Stimulated activated CD8-positive, alpha-beta memory T cell treated with anti-CD3 and anti-CD28 coated beads, Interleukin-7, amount 100 ng/mL, for 4 hours (primary cell): ENCODE measurements around the gene UBAP2.

Experiments used
- DNase-seq, 2 donors: peaks; one replicate each; pipeline ENCODE4 v3.0.0-alpha.2; 2020; ENCODE audit warnings: low read depth in 2 of 2

The UBAP2 gene

DNA sequence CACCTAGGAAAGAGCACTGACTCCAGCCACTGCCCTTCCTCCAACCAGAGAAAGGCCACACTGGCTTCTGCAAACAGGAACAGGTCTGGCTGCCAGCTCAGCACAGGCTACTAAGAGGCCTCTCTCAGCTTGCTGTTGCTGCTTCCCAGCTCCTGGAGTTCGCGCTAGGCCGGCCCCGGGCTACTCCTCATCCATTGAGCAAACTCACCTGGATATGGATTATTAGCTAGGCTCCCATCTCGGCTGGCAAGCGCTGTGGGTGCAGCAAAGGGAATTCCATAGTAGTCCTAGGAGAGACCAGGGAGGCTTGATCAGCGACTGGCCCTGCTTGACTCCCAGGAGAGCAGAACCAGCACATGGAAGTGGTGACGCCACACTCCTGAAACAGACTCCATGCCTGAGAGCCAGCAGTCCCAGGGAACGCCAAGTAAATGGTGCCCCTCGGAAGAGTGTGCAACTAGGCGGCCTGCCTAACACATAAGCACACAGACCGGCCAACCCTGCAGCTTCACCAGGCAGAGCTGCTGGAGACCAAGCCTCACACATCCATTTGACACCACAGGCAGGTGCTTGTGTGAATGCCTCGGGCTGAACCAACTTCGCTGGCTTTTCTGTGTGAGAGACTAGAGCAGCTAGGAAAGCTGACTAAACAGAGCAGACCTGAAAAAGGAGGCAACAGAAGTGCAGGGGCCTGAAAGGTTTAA is 124.5 kb downstream of the UBAP2 start:
- DNase-seq: no peak

DNA sequence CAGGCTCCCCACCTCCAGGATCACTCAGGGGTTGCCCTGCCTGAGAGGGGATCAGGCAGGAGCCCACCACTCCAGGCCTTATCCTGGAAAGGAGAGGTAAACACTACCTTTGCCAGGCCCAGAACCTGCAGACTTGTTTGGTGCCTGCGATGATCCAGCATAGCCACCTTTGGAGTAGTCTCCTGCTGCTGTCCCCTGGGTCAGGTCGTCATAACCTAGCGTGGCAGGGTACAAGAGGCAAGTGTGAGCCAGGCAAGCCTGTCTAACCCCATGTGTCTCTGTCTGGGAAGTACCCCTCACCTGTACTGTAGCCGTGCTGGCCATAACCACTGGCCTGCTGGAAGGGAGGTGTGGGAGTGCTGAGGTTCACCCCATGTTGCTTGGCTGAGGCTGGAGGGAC is 125.6 kb downstream of the UBAP2 start:
- DNase-seq: no peak

DNA sequence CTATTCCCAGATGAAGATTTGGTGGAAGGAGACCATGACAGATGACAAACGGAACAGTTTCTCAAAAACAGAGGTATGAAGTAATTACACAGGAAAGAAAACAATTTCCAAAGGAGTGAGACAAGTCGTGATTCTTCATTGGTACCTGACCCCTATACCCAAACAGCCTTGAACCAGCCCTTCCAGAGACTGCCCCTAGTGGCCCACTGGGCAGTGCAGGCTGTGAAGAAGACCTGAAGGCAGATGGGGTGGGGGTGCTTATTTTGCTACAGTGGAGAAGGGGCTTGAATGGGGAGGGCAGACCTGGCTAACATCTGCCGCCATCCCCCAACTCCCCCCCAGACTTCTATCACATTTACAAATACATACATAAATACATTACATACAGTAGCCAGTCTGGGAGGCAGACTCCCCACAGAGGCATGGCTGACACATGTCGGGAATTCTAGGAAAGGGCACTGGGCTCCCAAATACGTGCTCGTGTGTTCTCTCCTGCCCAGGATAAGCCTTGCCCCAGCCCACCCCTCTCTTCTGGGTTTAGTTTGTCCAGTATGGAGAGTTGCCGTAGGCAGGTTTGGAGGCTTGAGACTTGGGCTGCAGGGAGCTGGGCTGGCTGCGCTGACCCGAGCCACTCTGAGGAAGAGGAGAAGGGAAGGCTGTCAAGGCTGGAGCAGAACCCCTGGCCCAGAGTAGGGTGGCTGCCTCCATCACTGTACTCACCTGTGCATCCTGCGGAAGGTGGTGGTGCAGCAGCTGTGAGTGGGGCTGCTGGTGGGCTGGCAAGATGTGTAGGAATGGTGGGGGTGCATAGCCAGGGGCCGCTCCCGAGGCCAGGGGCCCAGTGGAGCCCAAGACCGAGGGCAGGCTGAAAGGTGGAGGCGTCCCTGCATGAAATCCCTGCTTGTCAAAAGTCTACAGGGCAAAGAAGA is 126.5 kb downstream of the UBAP2 start:
- DNase-seq: no peak

DNA sequence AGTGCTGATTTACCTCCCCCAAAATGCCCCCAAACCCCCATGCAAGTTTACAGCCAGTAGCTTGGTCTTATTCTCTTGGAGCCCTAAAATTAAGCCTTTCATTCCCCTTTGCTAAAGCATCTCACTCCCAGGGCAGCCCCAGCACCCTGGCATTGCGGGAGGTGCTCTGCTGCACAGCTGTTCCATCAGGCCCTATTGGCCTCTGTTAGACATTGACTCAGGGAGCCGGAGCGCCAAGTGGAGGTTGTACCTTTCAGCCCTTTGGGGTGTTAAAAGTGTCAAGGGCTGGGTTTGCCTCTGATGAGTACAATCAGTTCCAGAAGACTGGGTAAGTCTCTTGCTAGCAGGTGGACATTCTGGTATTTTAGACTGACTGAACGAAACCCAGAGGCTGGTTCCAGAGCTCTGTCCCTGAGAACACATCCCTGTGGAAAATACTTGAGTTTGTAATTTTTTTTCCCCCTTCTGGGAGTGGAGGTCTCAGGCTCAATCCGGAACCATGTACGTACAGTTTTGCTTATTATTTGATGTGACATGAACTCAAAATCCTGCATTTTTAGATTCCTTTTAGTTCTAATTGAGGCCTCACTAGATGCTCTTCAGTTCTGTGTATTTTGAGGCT is 129.3 kb downstream of the UBAP2 start:
- DNase-seq: no peak

DNA sequence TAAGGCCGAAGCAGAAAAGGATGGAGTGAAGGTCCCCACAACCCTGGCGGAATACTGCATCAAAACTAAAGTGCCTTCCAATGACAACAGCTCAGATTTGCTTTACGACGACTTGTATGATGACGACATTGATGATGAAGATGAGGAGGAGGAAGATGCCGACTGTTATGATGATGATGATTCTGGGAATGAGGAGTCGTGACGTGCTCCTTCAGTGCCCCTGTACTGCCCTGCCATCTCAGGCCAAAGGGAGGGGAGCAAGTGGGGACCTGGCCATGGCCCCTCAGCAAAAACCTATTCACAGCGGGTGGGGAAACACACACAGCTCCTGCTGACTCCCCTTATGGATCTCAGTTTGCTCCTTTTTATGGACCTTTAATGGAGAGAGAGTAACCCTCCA is 131.7 kb downstream of the UBAP2 start:
- DNase-seq: no peak

DNA sequence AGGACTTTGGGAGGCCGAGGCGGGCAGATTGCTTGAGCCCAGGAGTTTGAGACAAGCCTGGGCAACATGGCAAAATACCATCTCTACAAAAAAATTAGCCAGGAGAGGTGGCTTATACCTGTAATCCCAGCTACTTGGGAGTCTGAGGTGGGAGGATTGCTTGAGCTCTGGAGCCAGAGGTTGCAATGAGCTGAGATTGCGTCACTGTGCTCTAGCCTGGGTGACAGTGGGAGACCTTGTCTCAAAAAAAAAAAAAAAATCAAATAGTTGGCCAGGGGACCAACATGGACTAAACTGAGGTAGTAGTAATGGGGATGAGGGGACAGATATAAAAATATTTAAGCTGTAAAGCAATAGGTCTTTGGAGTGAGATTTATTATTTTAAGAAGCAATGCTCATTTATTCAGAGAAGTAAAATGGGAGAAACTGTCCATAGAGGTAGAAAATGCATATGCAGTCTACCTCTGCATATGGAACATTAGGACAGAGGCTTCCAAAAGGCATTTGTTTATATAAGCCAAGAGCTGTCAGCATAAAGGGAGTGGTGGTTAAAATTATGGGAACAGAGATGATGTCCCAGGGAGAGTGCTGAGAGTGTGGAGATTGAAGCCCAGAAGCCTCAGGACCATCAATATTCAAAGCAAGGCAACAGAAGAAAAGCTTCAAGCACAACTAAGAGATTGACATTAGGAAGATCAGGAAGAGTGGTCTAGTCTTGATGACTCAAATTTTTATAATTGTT is 133.6 kb downstream of the UBAP2 start:
- no peak for DNase-seq

DNA sequence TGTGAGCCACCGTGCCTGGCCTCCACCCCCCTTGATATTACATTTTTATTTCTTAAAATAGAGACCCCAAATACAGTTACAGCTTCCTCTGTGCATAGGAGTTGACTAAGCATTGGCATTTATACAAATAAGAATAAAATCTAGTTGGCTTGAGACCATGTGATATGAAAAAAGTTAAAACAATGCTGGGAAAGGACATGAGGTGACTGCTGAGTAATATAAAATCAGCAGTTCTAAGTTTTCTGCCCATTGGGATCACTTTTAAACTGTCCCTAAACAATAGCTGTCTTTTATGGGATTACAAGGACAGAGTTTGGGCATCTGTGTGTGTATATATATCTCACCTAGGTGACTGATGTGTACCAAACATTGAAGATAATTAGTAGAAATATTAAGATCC is 135.1 kb downstream of the UBAP2 start:
- no peak for DNase-seq

DNA sequence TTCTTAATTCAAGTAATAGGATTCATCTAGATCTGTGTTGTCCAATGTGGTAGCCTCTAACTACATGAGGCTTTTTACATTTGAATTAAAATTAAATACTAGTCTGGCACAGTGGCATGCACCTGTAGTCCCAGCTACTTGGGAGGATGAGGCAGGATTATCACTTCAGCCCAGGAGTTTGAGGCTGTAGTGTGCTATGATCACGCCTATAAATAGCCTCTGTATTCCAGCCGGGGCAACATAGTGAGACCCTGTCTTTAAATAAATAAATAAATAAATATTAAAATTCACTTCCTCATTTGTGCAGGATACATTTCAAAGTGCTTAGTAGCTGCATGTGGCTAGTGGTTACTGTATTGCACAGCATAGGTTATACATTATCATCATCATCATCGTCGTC is 139.9 kb downstream of the UBAP2 start:
- DNase-seq: no peak

DNA sequence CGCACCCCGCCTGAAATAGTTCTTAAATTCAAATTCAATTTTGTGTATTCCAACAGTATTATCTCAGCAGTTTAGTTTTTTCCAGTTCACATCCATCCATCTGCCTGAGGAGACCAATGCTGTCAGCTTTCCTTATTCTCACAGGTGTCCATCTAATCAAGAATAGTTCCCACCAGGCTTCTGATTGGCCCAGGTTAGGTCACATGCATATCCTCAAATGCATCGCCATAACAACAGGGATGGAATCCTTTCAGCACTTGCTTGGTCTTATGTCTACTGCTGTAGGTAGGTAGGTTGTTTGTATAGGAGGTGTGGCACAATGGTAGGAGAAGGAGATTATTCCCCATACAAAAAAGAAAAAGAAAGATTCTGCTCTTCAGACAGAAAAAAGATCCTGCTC is 140.6 kb downstream of the UBAP2 start:
- no peak for DNase-seq

DNA sequence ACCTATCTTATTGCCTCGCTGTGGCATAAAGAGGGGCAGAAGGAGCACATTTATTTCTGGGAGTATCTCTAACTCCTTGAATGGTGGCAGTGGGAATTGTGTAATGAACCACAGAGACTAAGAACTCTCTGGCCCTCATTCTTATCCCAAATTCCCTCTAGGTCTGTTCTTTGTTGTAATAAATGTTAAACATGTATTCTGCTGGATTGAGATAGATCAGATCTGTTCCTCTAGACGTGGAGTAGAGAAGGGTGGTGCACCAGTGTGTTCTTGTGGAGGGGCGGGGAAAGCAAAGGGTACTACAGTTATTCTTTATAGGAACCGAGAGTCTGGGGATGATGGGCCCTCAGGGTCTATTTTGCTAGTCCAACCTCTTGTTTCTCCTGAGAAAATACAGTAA is 141.3 kb downstream of the UBAP2 start:
- DNase-seq: no peak

DNA sequence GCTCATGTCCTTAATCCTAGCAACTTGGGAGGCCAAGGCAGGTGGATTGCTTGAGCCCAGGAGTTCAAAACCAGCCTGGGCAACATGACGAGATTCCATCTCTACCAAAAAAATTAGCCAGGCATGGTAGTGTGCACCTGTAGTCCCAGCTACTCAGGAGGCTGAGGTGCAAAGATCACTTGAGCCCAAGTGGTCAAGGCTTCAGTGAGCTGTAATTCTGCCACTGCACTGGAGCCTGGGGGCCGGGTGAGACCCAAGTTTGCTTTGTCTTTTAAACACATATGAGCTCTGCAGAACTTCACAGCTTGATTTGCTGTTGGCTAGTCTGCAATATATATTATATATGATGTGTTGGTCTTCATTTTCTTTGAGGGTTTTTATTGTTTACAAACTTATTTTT is 141.9 kb downstream of the UBAP2 start:
- no peak for DNase-seq

DNA sequence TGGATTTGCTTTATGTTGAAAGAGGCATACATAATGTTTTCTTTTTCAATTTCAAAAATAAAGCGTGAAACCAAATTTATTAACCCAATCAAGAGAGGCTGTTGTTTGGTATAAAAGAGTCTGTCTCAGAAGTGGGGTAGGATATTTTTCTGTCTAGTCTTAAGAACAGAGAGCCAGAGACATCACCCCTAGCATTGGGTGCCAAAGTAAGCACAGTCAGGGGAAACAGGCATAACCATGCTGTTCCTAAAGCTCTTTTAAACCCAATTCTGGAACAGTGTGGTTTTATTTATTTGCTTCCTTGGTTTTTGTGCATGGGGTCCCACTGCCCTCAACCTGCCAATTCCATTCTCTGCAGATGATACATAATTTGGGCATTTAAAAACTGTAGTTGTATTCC is 143.6 kb downstream of the UBAP2 start:
- no peak for DNase-seq

DNA sequence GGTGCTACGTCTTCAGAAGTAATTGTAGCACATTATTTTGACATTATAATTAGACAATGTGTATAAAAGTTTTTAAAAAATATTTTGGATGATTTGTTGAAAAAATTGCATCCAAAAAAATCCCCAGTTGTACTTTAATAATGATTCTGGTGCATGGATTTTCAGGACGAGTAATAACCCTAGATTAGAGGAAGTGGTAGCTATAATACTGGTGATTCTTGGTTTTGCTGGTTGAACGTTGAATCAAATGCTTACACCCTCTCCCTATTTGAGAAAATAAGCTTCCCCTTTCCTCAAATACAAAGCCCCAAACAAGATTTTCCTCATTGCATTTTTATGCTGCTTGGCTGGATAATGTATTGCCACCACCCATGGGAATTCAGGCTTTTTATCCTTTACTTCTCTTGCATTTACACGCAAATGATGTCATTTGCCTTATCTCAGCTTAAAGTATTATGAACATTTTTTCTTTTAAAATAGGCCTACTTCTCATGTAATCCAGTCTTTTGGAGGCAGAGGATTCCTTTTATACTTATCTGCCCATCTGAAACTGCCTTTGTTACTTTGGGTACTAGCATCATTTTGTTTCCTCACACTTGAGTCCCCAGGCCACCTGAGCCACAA is 145.4 kb downstream of the UBAP2 start:
- no peak for DNase-seq

DNA sequence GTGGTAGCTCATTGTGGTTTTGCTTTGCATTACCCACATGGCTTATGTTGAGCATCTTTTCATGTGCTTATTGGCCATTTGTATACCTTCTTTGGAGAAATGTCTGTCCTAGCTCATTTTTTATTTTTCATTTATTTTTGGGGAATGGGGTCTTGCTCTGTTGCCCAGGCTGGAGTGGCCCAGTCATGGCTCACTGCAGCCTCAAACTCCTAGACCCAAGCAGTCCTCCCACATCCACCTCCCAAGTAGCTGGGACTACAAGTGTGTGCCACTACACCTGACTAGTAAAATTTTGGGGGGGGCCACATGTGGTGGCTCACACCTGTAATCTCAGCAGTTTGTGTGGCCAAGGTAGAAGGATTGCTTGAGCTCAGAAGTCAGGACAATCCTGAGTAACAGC is 154.4 kb downstream of the UBAP2 start:
- DNase-seq: no peak

DNA sequence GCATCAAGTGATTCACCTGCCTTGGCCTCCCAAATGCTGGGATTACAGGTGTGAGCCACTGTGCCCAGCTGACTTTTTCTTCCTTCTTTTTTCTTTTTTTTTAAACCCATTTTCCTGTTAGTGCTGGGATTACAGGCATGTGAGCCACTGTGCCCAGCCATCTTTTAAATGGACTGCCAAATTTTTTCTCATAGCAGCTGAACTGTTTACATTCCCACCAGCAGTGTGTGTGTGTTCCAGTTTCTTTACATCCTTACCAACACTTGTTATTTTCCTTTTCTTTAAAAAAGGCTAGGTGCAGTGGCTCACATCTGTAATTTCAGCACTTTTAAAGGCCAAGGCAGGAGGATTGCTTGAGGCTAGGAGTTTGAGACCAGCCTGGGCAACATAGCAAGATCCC is 154.8 kb downstream of the UBAP2 start:
- DNase-seq: no peak

DNA sequence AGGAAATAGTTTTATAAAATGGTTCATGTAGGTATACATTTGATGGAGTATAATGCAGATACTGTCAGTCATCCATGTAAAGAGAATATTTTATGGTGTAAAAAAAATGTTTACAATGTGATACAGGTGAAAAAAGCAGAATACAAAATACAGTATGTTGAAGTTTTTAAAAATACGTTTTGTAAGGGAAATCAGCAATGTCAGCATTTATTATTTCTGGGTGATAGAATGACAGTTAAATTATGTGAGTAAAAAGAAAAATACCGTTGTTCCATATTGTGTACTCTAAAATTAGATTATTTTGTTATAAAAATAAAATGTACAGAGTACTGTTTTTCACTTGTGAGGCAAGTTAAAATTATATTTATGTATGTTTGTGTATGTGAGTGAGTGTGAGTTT is 162.7 kb downstream of the UBAP2 start:
- DNase-seq: no peak

DNA sequence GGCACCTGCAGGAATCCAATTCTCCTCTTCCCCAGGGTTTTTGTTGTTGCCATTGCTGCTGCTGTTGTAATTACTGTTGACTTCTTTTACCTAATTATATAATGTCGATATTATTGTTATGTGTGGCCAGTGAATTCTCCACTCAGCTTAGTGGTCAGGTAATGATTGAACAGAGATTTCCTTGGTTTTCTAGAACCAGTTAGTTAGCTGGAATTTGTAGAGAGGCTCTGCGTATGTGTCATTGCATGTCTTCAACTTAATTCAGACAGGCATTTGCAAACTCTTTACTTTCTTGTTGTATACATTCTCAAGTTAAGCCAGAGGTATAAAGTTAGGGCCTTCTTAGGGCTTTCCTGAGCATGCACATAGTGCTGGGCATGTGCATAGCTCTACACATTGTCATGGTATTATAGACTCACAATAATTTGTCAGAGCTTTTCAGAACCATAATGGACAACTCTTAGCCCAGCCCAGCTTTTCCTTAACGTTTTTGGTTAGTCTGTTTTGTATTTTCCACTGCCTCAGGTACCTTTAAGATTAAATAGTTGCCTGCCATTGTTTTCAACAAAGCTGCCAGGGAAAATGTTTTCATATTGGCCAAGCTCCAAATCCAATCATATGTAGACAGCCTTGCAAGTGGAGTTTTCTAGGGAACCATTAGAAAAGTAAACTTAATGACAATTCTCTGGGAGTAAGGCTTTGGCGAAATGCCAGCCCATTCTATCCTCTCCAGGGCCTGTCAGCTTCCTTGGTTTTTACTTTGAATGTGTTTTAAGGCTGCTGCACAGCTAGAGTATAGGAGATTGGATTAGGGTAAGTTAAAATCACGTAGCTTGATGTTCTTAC is 163.6 kb downstream of the UBAP2 start:
- DNase-seq: no peak

DNA sequence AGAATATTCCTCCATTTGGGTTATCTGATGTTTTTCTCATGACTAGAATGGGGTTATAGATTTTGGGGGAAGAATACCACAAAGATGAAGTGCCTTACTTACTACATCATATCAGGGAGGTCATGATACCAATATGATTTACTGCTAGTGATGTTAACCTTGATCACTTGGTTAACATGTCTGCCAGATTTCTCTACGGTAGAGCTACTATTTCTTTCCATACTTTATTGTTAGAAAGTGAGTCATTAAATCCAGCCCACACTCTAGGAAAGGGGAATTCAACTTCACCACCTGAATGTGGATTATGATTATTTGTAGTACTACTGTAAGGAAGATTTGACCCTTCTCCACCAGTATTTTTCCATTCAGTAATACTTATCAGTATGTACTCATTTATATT is 167.1 kb downstream of the UBAP2 start:
- no peak for DNase-seq

DNA sequence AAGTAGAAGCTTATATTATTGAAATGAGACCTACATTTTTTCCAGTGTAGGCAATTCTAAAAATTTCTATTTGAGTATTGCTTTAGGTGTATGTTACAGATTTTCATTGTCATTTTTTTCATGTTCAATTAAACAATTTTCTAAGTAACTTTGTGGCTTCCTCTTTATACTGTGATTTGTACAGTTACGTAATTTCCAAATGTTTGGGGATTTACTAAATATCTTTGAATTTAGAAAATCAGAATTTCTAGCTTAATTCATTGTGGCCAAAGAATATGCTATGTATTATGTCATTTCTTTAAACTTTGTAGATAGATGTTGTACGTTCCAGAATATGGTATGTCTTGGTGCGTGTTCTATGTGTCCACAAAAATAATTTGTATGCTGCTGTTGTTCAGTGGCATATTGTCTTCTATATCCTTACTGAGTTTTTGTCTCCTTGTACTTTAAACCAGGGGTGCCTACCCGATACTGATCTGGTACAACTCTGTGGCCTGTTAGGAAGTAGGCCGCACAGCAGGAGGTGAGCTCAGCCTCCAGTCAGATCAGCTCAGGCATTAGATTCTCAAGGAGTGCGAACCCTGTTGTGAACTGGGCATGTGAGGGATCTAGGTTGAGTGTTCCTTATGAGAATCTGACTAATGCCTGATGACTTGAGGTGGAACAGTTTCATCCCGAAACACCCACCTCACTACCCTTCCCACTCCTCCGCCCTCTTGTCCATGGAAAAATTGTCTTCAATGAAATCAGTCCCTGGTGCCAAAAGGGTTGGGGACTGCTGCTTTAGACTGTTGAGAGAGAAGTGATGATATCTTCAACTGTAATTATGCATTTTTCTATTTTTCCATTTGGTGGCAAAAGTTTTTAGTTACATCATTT is 168.2 kb downstream of the UBAP2 start:
- no peak for DNase-seq
